Panc1 (cell line): Measurements from ENCODE around the gene ACLY. TPM values are rescaled to one million over a fixed set of nuclear protein-coding genes. Genes with fewer than 3 reads are reported as not detected.

Experiments
- ATAC-seq: fragments of 200-7000 bp; cut with Tn5 transposase; 2 replicates; pipeline ENCODE4 v1.9.1; 2020; ENCODE audit warnings: mild to moderate bottlenecking, moderate library complexity
- BruUV-seq: library from RNA; stranded (reverse); fragments of 400-500 nt; replicated peaks from 2 replicates; lab custom pipeline; 2021; lab: Mats Ljungman, UMichigan
- CTCF ChIA-PET: fragments of 300-600 bp; sonication (Branson Sonifier 250); formaldehyde crosslinking; loops from one replicate; lab custom pipeline; 2022; ENCODE audit warnings: antibody characterized with exemption; lab: Charles Lee
- POLR2A ChIA-PET: fragments of 300-600 bp; sonication (Branson Sonifier 250); formaldehyde crosslinking; loops from one replicate; lab custom pipeline; 2022; ENCODE audit warnings: antibody characterized with exemption; lab: Charles Lee
- DNase-seq: peaks from one replicate; pipeline ENCODE4 v3.0.0-alpha.2; 2010; ENCODE audit warnings: low read depth, low spot score
- H3K27ac ChIP-seq: 2 replicates; pipeline ENCODE4 v1.5.1; 2011; ENCODE audit warnings: mild to moderate bottlenecking, low read length, inconsistent platforms
- H3K27me3 ChIP-seq: fragments of 200-500 bp; sonication (Bioruptor generic); 2 replicates; pipeline ENCODE4 v1.6.0; 2014; ENCODE audit warnings: low read length, inconsistent platforms; ENCODE audit not compliant: control insufficient read depth, insufficient read depth
- H3K36me3 ChIP-seq: fragments of 200-500 bp; sonication (Bioruptor generic); 2 replicates; pipeline ENCODE4 v1.5.1; 2014; ENCODE audit warnings: inconsistent platforms, mild to moderate bottlenecking, low read length, moderate library complexity; ENCODE audit not compliant: control insufficient read depth, insufficient read depth
- H3K4me1 ChIP-seq: 2 replicates; pipeline ENCODE4 v1.5.1; 2011; ENCODE audit warnings: inconsistent platforms, mild to moderate bottlenecking, low read length, moderate library complexity; ENCODE audit not compliant: control insufficient read depth, insufficient read depth
- H3K4me3 ChIP-seq, 2 experiments: 2 replicates each; pipeline ENCODE4 v1.5.1; 2011 to 2012; ENCODE audit warnings: low read depth in 2 of 2, low read length in 2 of 2, mild to moderate bottlenecking in 2 of 2, inconsistent platforms in 1 of 2, moderate library complexity in 1 of 2
- H3K9me3 ChIP-seq: fragments of 200-500 bp; sonication (Bioruptor generic); 2 replicates; pipeline ENCODE4 v1.5.1; 2014; ENCODE audit warnings: low read depth, mild to moderate bottlenecking, inconsistent platforms, low read length, moderate library complexity; ENCODE audit not compliant: control insufficient read depth, insufficient read depth
- POLR2AphosphoS5 ChIP-seq: IDR thresholded peaks from 2 replicates; pipeline ENCODE4 v1.6.1; 2012; ENCODE audit warnings: mild to moderate bottlenecking, low read depth, low read length, moderate library complexity
- SIN3A ChIP-seq: IDR thresholded peaks from 2 replicates; pipeline ENCODE4 v1.6.1; 2012; ENCODE audit warnings: low read depth, mild to moderate bottlenecking, low read length, moderate library complexity, borderline replicate concordance; ENCODE audit not compliant: insufficient read depth
- TCF7L2 ChIP-seq: IDR thresholded peaks from 2 replicates; pipeline ENCODE4 v1.6.1; 2011; ENCODE audit warnings: mild to moderate bottlenecking, low read depth, low read length, inconsistent platforms
- in situ Hi-C: cut with HindIII; loops from 2 replicates; pipeline ENCODE4 v1.10.0; 2016; ENCODE audit warnings: low sequenced_read_pairs, low pct_unique_long_range_greater_than_20kb
- intact Hi-C: fragments of 100-400 bp; cut with micrococcal nuclease; formaldehyde crosslinking; loops from one replicate; pipeline ENCODE4 v1.10.0; 2022; ENCODE audit not compliant: unreplicated experiment
- total RNA-seq: library from RNA; stranded (reverse); gene quantifications from one replicate; pipeline ENCODE4 v1.2.1, GENCODE V29; 2021; ENCODE audit not compliant: unreplicated experiment
- TF ChIP-seq, protein P1 (sequence below), 2 experiments: IDR thresholded peaks; 2 replicates each; pipeline ENCODE4 v1.6.1; 2011 to 2012; ENCODE audit warnings: low read depth in 2 of 2, control low read depth in 1 of 2, low read length in 1 of 2, mild to moderate bottlenecking in 1 of 2, moderate library complexity in 1 of 2; ENCODE audit not compliant: insufficient read depth in 1 of 2
- TF ChIP-seq, protein P2 (sequence below): fragments of 450-650 bp; IDR thresholded peaks from 2 replicates; pipeline ENCODE4 v1.5.1; 2017; ENCODE audit warnings: mild to moderate bottlenecking

The ACLY gene
- total RNA-seq, 1 experiment from 2014 or later: 225 TPM

DNA sequence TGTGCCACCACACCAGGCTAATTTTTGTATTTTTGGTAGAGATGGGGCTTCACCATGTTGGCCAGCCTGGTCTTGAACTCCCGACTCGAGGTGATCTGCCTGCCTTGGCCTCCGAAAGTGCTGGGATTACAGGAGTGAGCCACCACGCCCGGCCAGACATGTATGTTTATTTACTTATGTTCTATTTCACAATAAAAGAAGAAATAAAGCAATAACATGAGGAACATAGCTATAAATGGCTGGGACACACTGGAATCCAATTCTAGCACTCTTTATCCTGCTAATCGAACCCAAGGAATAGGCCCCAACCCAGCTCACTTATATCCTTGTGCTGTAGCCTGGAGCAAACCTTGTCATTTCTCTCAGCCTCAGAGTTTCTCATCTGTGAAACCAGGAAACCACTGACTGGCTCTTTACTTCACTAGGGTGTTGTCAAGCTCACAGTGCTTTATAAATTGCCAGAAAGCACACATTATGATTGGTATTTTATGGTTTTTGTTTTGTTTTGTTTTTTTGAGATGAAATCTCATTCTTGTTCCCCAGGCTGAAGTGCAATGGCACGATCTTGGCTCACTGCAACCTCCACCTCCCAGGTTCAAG is 7.3 kb upstream of the ACLY start:
- CTCF ChIA-PET: no interaction called here
- Histone ChIP-seq H3K27me3 (no peaks in the 10 kb centered on the region), H3K4me1 (peaks cover 7% of the 10 kb centered on the region; the same call in 1 of the 2 replicates), H3K27ac (no peak overlapping the region), H3K36me3 (no peaks in the 10 kb centered on the region), H3K9me3 (no peaks in the 10 kb centered on the region), H3K4me3 (no peak overlapping the region)
- no TSS peak for BruUV-seq
- TF ChIP-seq, protein P1, sequence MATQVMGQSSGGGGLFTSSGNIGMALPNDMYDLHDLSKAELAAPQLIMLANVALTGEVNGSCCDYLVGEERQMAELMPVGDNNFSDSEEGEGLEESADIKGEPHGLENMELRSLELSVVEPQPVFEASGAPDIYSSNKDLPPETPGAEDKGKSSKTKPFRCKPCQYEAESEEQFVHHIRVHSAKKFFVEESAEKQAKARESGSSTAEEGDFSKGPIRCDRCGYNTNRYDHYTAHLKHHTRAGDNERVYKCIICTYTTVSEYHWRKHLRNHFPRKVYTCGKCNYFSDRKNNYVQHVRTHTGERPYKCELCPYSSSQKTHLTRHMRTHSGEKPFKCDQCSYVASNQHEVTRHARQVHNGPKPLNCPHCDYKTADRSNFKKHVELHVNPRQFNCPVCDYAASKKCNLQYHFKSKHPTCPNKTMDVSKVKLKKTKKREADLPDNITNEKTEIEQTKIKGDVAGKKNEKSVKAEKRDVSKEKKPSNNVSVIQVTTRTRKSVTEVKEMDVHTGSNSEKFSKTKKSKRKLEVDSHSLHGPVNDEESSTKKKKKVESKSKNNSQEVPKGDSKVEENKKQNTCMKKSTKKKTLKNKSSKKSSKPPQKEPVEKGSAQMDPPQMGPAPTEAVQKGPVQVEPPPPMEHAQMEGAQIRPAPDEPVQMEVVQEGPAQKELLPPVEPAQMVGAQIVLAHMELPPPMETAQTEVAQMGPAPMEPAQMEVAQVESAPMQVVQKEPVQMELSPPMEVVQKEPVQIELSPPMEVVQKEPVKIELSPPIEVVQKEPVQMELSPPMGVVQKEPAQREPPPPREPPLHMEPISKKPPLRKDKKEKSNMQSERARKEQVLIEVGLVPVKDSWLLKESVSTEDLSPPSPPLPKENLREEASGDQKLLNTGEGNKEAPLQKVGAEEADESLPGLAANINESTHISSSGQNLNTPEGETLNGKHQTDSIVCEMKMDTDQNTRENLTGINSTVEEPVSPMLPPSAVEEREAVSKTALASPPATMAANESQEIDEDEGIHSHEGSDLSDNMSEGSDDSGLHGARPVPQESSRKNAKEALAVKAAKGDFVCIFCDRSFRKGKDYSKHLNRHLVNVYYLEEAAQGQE (IDR thresholded peaks at IDR 0.05; ENCODE audit: insufficient read depth in 1 of 2, low read depth in 2 of 2, low read length in 1 of 2): no peak
- TF ChIP-seq, protein P2, sequence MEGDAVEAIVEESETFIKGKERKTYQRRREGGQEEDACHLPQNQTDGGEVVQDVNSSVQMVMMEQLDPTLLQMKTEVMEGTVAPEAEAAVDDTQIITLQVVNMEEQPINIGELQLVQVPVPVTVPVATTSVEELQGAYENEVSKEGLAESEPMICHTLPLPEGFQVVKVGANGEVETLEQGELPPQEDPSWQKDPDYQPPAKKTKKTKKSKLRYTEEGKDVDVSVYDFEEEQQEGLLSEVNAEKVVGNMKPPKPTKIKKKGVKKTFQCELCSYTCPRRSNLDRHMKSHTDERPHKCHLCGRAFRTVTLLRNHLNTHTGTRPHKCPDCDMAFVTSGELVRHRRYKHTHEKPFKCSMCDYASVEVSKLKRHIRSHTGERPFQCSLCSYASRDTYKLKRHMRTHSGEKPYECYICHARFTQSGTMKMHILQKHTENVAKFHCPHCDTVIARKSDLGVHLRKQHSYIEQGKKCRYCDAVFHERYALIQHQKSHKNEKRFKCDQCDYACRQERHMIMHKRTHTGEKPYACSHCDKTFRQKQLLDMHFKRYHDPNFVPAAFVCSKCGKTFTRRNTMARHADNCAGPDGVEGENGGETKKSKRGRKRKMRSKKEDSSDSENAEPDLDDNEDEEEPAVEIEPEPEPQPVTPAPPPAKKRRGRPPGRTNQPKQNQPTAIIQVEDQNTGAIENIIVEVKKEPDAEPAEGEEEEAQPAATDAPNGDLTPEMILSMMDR: no peak
- TF ChIP-seq TCF7L2 (no peak), SIN3A (no peak), POLR2AphosphoS5 (no peak)
- in situ Hi-C loops: no loop called here
- no peak for DNase-seq
- POLR2A ChIA-PET: interaction anchor here (0.5 to 1.0 kb wide), 2 partner anchors 8 to 19 kb away, joined by 3 read pairs; no protein-coding TSS in a partner anchor
- intact Hi-C loops: no loop called here
- ATAC-seq: no peak

DNA sequence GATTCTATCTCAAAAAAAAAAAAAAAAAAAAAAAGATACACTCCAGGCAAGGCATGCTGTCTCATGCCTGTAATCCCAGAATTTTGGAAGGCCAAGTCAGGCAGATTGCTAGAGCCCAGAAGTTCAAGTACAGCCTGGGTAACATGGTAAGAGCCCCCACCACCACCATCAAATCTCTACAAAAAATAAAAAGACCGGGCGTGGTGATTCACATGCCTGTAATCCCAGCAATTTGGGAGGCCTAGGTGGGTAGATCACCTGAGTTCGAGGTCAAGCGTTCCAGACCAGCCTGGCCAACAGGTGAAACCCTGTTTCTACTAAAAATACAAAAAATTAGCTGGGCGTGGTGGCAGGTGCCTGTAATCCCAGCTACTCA is 1.8 kb upstream of the ACLY start:
- POLR2A ChIA-PET: interaction anchor here (0.7 kb wide), 1 partner anchor 29 kb away, joined by 5 read pairs; no protein-coding TSS in a partner anchor
- ATAC-seq (no peak), DNase-seq (no peak)
- Histone ChIP-seq H3K9me3 (no peaks in the 10 kb centered on the region), H3K36me3 (peaks cover 4% of the 10 kb centered on the region; the same call in 1 of the 2 replicates), H3K4me1 (peaks cover 15% of the 10 kb centered on the region), H3K27ac (no peak overlapping the region), H3K27me3 (no peaks in the 10 kb centered on the region), H3K4me3 (no peak overlapping the region)
- TF ChIP-seq, protein P2: no peak
- TF ChIP-seq, protein P1 (IDR thresholded peaks at IDR 0.05; ENCODE audit: insufficient read depth in 1 of 2, low read depth in 2 of 2, low read length in 1 of 2): no peak
- no peak for TF ChIP-seq TCF7L2
- TF ChIP-seq POLR2AphosphoS5: no peak
- TF ChIP-seq SIN3A: no peak
- intact Hi-C loops (no loop called here), in situ Hi-C loops (no loop called here)
- no TSS peak for BruUV-seq
- CTCF ChIA-PET: no interaction called here
